ENCODE data around the gene TXNRD3. TPM values are rescaled to one million over a fixed set of nuclear protein-coding genes. Genes with fewer than 3 reads are reported as not detected.

The TXNRD3 gene
- total RNA-seq, 1 donor from 2014 or later, result 14.4 TPM

GRCh38 chr3:126568776-126569342 lies 86.1 kb downstream of the TXNRD3 start:
- no peak for TF ChIP-seq CTCF (conservative IDR thresholded peaks at IDR 0.05)
- Mint-ChIP-seq H3K4me1 (ENCODE audit: unreplicated experiment) (no peaks in the 10 kb centered on the region), H3K27ac (no peak overlapping the region), H3K4me3 (no peak overlapping the region), H3K9me3 (no peaks in the 10 kb centered on the region), H3K27me3 (no peaks in the 10 kb centered on the region), H3K36me3 (no peaks in the 10 kb centered on the region)
- DNase-seq (ENCODE audit: extremely low spot score, unreplicated experiment), result no peak

DNA sequence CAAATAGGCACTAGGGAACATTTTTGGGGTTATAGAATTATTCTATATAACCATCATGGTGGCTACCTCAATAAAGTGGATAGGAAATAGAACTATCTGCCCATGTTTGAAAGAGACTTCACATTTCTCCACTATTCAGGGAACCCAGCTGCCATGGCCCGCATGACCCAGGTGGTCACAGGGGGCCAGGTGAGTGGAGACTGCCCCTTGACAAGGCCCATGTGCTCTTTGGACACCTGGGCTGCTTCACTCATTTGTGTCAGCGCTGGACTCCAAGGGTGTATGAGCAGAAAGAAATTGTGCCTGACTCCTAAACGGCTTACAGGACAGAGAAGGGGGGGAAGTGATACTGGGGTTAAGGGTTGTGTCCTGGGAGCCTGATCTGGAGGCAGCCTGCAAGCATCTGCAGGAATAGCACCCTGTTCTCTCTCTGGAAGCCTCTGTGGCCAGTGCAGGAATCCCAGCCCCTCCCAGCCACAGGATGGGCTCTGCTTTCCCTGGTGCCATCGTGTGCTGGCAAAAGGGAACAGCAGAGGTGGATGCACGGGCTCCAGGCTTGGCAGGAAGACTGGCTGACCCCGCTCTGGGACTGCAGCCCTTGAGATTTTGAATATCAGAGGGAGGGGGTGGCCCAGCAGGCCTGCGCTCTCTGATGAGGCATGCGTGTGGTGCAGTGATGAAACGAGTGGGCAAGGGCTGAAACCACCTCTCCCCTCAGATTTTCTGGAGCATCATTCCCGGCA lies 87.1 kb downstream of the TXNRD3 start:
- no peaks in the 10 kb centered on the region for H3K4me1 Mint-ChIP-seq (ENCODE audit: unreplicated experiment)
- no peaks in the 10 kb centered on the region for H3K9me3 Mint-ChIP-seq
- no peak for DNase-seq (ENCODE audit: extremely low spot score, unreplicated experiment)
- no peak overlapping the region for H3K27ac Mint-ChIP-seq
- H3K36me3 Mint-ChIP-seq, result no peaks in the 10 kb centered on the region
- H3K4me3 Mint-ChIP-seq, result no peak overlapping the region
- H3K27me3 Mint-ChIP-seq, result no peaks in the 10 kb centered on the region
- TF ChIP-seq CTCF (conservative IDR thresholded peaks at IDR 0.05), result no peak

DNA sequence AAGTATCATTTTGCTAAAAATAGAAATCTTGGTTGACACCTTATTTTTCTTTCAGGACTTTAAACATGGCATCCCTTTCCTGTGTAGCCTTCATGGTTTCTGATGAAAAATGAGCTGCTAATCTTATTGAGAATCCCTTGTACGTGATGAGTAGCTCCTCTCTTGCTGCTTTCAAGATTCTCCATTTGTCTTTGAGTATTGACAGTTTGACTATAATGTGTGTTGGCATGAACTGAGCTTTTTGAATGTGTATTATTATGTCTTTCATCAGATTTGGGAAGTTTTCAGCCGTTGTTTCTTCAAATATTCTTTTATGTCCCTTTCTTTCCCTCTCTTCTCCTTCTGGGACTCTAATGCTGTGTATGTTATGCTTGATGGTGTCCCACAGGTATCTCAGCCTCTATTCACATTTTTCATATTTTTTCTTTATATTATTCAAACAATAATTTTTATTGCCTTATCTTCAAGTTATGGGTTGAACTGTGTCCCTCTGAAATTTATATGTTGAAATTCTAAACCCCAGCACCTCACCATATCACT lies 92.1 kb downstream of the TXNRD3 start:
- Mint-ChIP-seq H3K27me3 (peaks cover 8% of the 10 kb centered on the region), H3K9me3 (no peaks in the 10 kb centered on the region), H3K27ac (no peak overlapping the region), H3K4me3 (no peak overlapping the region), H3K4me1 (ENCODE audit: unreplicated experiment) (no peaks in the 10 kb centered on the region), H3K36me3 (no peaks in the 10 kb centered on the region)
- DNase-seq (ENCODE audit: extremely low spot score, unreplicated experiment), result no peak
- TF ChIP-seq CTCF (conservative IDR thresholded peaks at IDR 0.05), result no peak

- Mint-ChIP-seq H3K27me3 (peaks cover 11% of the 10 kb centered on the region), H3K36me3 (no peaks in the 10 kb centered on the region), H3K4me3 (no peak within 1 kb of the TSS), H3K4me1 (ENCODE audit: unreplicated experiment) (no peaks in the 10 kb centered on the region), H3K9me3 (no peaks in the 10 kb centered on the region), H3K27ac (no peak within 1 kb of the TSS)
- DNase-seq (ENCODE audit: extremely low spot score, unreplicated experiment), result peak; percentile 50
- TF ChIP-seq CTCF (conservative IDR thresholded peaks at IDR 0.05), result no peak
These were observed 96.4 kb downstream of the TXNRD3 start, which contains the start of gene C3orf22 for GRCh38 chr3:126558336-126559071. Gene C3orf22, minus strand, starts transcription at chr3:126558932. Its CDS starts 5,542 bp downstream, at chr3:126553390.

DNA sequence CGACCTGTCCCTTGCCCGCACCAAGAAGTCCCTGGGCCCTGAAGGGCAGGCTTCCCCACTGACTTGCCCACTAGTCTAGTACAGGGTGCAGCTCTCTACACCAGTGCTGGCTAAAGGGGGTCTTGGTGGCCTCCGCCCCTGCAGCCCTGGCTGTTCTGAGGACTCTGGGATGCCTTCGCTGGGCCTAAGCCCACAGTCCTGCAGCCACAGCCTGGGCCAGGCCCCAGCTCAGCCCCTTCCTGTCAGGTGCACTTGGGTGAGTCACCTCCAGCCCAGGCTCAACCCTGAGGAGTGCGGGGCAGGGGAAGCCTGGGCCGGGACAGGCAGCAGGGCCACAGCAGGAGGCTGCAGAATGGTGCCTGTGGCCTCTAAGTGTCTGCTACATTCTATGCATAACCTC lies 97.2 kb downstream of the TXNRD3 start:
- TF ChIP-seq CTCF (conservative IDR thresholded peaks at IDR 0.05), result no peak
- peak; percentile 37 for DNase-seq (ENCODE audit: extremely low spot score, unreplicated experiment)
- H3K36me3 Mint-ChIP-seq, result no peaks in the 10 kb centered on the region

More for the DNA sequence above, 97.2 kb downstream of the TXNRD3 start:
- Mint-ChIP-seq H3K9me3 (no peaks in the 10 kb centered on the region), H3K4me3 (no peak overlapping the region), H3K4me1 (ENCODE audit: unreplicated experiment) (no peaks in the 10 kb centered on the region), H3K27ac (no peak overlapping the region), H3K27me3 (peaks cover 11% of the 10 kb centered on the region)

Measured in type B pancreatic cell (in vitro differentiated cells).